Mammary epithelial cell (primary cell): Measurements from ENCODE around the gene NLGN4Y.

Source experiments
- CTCF ChIP-seq, 2 donors: IDR thresholded peaks in 1 of 2; conservative IDR thresholded peaks in 1 of 2; 2 replicates each; pipeline ENCODE4 v1.5.1; 2011 to 2012; ENCODE audit warnings: inconsistent platforms in 2 of 2, low read length in 2 of 2, mild to moderate bottlenecking in 2 of 2, control low read depth in 1 of 2, low read depth in 1 of 2; ENCODE audit not compliant: insufficient read depth in 1 of 2; ENCODE audit errors: extremely low read depth in 1 of 2
- EZH2 ChIP-seq: IDR thresholded peaks from 2 replicates; pipeline ENCODE4 v1.6.1; 2012; ENCODE audit warnings: low read length, inconsistent platforms, borderline replicate concordance

DNA sequence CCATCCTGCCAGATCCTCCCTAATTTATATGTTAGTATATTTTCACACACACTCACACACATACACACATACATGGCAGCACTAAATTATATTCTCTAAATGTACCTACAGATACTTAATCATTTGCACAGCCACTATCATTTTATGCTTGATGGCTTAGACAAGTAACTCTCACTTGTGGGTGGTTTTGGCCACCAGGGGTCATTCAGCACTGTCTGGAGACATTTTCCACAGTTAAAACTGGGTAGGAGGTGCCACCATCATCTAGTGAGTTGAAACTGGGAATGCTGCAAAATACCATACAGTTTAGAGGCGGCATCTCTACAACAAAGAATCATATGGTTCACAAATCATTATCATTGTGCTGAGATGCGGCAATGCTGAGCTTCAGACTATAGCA, 94.2 kb downstream of the NLGN4Y start:
- TF ChIP-seq CTCF (conservative IDR thresholded peaks at IDR 0.05 in 1 of 2, IDR thresholded peaks at IDR 0.05 in 1 of 2; ENCODE audit: extremely low read depth in 1 of 2, insufficient read depth in 1 of 2, low read depth in 1 of 2, low read length in 2 of 2) (no peak), EZH2 (no peak)
